CD14-positive monocyte (primary cell): ENCODE measurements around the gene CTNS. TPM values are rescaled to one million over a fixed set of nuclear protein-coding genes. Genes with fewer than 3 reads are reported as not detected.

Experiments
- DNase-seq, 3 donors: peaks; one replicate each; pipeline ENCODE4 v3.0.0-alpha.2; 2011 to 2022
- H2AFZ ChIP-seq: 2 replicates; pipeline ENCODE4 v1.6.0; 2012; ENCODE audit warnings: mild to moderate bottlenecking, low read depth, low read length, inconsistent platforms; ENCODE audit not compliant: insufficient read depth, poor library complexity, severe bottlenecking
- H3K27ac ChIP-seq, 2 donors: 1 replicate in 1 of 2; 2 replicates in 1 of 2; pipeline ENCODE4 v1.5.1; 2012 to 2013; ENCODE audit warnings: low read length in 2 of 2, control low read depth in 1 of 2, inconsistent platforms in 1 of 2, low read depth in 1 of 2, mild to moderate bottlenecking in 1 of 2
- H3K27me3 ChIP-seq, 2 donors: one replicate each; pipeline versions ENCODE4 v1.6.0 to v1.6.1; 2011 to 2013; ENCODE audit warnings: low read length in 2 of 2; ENCODE audit not compliant: control insufficient read depth in 2 of 2, insufficient read depth in 2 of 2
- H3K36me3 ChIP-seq, 2 donors: replicated peaks in 1 of 2; 1 replicate in 1 of 2; 2 replicates in 1 of 2; pipeline versions ENCODE4 v1.5.1 to v1.6.1; 2012 to 2013; ENCODE audit warnings: low read length in 2 of 2, control low read depth in 1 of 2, inconsistent platforms in 1 of 2, mild to moderate bottlenecking in 1 of 2; ENCODE audit not compliant: insufficient read depth in 2 of 2, control insufficient read depth in 1 of 2
- H3K4me1 ChIP-seq, 2 donors: 1 replicate in 1 of 2; 2 replicates in 1 of 2; pipeline versions ENCODE4 v1.5.1 to v1.6.1; 2012 to 2013; ENCODE audit warnings: low read length in 2 of 2, control low read depth in 1 of 2, inconsistent platforms in 1 of 2, mild to moderate bottlenecking in 1 of 2, moderate library complexity in 1 of 2; ENCODE audit not compliant: insufficient read depth in 2 of 2, control insufficient read depth in 1 of 2
- H3K4me2 ChIP-seq: replicated peaks from 2 replicates; pipeline ENCODE3; 2012; ENCODE audit warnings: low read length, moderate library complexity, mild to moderate bottlenecking; ENCODE audit not compliant: poor library complexity, severe bottlenecking; ENCODE audit errors: extremely low read depth
- H3K4me3 ChIP-seq, 3 experiments: fragments of 200-600 bp in 1 of 3; sonication (generic) in 1 of 3; replicated peaks in 1 of 3; 1 replicate in 2 of 3; 2 replicates in 1 of 3; pipeline ENCODE4 v1.5.1; 2011 to 2013; ENCODE audit warnings: low read length in 3 of 3, mild to moderate bottlenecking in 3 of 3, control low read depth in 2 of 3, low read depth in 2 of 3, inconsistent platforms in 1 of 3, moderate library complexity in 1 of 3
- H3K79me2 ChIP-seq: 2 replicates; pipeline ENCODE4 v1.6.0; 2012; ENCODE audit warnings: mild to moderate bottlenecking, control low read depth, inconsistent platforms, low read length, moderate library complexity; ENCODE audit not compliant: insufficient read depth
- H3K9ac ChIP-seq: 2 replicates; pipeline ENCODE4 v1.6.0; 2017; ENCODE audit warnings: low read length, mild to moderate bottlenecking; ENCODE audit not compliant: insufficient read depth, poor library complexity, severe bottlenecking
- H3K9me3 ChIP-seq, 2 donors: replicated peaks in 1 of 2; 1 replicate in 1 of 2; 2 replicates in 1 of 2; pipeline versions ENCODE4 v1.5.1 to v1.6.1; 2012 to 2013; ENCODE audit warnings: low read length in 2 of 2, control low read depth in 1 of 2; ENCODE audit not compliant: control insufficient read depth in 1 of 2, insufficient read depth in 1 of 2
- H4K20me1 ChIP-seq: 2 replicates; pipeline ENCODE4 v1.6.0; 2012; ENCODE audit warnings: mild to moderate bottlenecking, low read length, control low read depth, moderate library complexity; ENCODE audit not compliant: insufficient read depth
- H3K27ac Mint-ChIP-seq, 7 donors: one replicate each; pipeline ENCODE4 v1.8.0; 2020; ENCODE audit warnings: mild to moderate bottlenecking in 7 of 7, mixed read lengths in 7 of 7, moderate library complexity in 6 of 7, inconsistent platforms in 2 of 7
- H3K27me3 Mint-ChIP-seq, 3 donors: one replicate each; pipeline ENCODE4 v1.8.0; 2021 to 2022; ENCODE audit warnings: low read depth in 3 of 3, mild to moderate bottlenecking in 3 of 3, mixed read lengths in 3 of 3, moderate library complexity in 3 of 3, inconsistent platforms in 1 of 3
- H3K36me3 Mint-ChIP-seq, 2 donors: one replicate each; pipeline ENCODE4 v1.8.0; 2020; ENCODE audit warnings: mixed read lengths in 2 of 2, inconsistent platforms in 1 of 2, mild to moderate bottlenecking in 1 of 2
- H3K4me1 Mint-ChIP-seq: one replicate; pipeline ENCODE4 v1.8.0; 2020; ENCODE audit warnings: mild to moderate bottlenecking, mixed read lengths
- H3K4me3 Mint-ChIP-seq, 2 donors: one replicate each; pipeline ENCODE4 v1.8.0; 2020; ENCODE audit warnings: mild to moderate bottlenecking in 2 of 2, mixed read lengths in 2 of 2, moderate library complexity in 1 of 2
- H3K9me3 Mint-ChIP-seq, 7 donors: one replicate each; pipeline ENCODE4 v1.8.0; 2020 to 2022; ENCODE audit warnings: mixed read lengths in 7 of 7, mild to moderate bottlenecking in 6 of 7, moderate library complexity in 6 of 7, inconsistent platforms in 2 of 7
- CTCF ChIP-seq: fragments of 200-600 bp; IDR thresholded peaks from one replicate; pipeline ENCODE4 v1.8.0; 2022; ENCODE audit warnings: antibody characterized with exemption, mild to moderate bottlenecking
- WGBS: methylation state at CpG from one replicate; pipeline ENCODE4 v1.1.5; 2013; ENCODE audit warnings: missing lambda C conversion rate; ENCODE audit not compliant: insufficient coverage; 5-methylcytosine and 5-hydroxymethylcytosine counted together
- intact Hi-C, 2 donors: fragments of 100-400 bp; cut with micrococcal nuclease; formaldehyde crosslinking; loops; one replicate each; pipeline versions ENCODE4 v1.15.0 to v1.15.1; 2023
- polyA plus RNA-seq, 3 donors: library from polyadenylated mRNA; depleted of rRNA in 1 of 3; unstranded in 2 of 3; stranded (reverse) in 1 of 3; fragments of 300-500 nt in 2 of 3; fragments of >200 nt in 1 of 3; fragmentation: Illumina TruSeq in 2 of 3; gene quantifications; 1 replicate in 2 of 3; 2 replicates in 1 of 3; pipeline ENCODE4 v1.2.3, GENCODE V29; 2012 to 2021

Gene CTNS
- polyA plus RNA-seq, 3 donors: 11.6 to 11.8 (median 11.7) TPM

DNA sequence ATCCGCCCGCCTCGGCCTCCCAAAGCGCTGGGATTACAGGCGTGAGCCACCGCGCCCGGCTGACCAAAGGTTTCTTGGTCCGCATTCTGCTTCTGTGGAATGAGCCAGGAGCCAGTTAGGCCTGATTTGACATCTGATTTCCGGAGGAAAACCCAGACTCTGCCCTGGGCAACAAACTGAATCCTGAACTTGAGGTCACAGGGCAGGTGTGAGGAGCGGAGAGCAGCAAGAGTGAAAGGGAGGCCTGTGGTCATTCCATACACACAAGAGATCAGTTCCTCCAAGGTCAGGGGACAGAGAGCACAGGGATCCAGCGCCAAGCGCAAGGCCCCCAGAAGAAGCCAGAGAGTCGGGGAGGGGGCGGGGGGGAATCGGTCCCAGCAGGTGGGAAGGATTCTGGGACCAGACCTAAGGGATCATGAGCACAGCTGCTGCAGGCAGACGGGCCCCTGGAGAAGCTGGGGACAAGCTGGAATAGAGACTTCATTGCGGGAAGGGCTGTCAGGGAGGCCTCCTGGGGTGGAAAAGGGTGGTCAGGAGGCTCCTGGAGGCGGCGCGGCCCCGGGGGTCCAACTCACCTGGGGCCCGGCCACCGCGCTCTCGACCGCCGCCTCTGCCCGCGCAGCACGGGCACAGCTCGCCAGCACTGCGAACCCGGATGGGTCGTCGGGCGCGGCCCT lies 946 bp upstream of the CTNS start:
- no peak for DNase-seq
- peaks cover 37 to 45% of the 10 kb centered on the region in 2 donors for H3K4me1 ChIP-seq
- 23% methylated on average over 37 of the region's 38 CpGs for WGBS
- Mint-ChIP-seq H3K27ac (peak overlapping the region in 5 of 7 donors; percentile 26 to 79 (median 70)), H3K36me3 (peaks cover 6 to 12% of the 10 kb centered on the region in 2 donors), H3K4me3 (peak overlapping the region; percentile 86 to 91), H3K27me3 (peaks cover 0 to 4% (median 0%) of the 10 kb centered on the region in 3 donors), H3K9me3 (peaks cover 0 to 2% (median 0%) of the 10 kb centered on the region in 7 donors), H3K4me1 (peaks cover 45% of the 10 kb centered on the region)
- intact Hi-C loops: loop anchor here in 1 of 2 donors (2.0 to 10.0 kb wide), 2 partner anchors 33 to 591 kb away; partner anchors contain the start of genes EMC6 and TAX1BP3
- no peak for TF ChIP-seq CTCF
- no peaks in the 10 kb centered on the region for H3K27me3 ChIP-seq
- H2AFZ ChIP-seq: peak overlapping the region; percentile 97
- H4K20me1 ChIP-seq: no peaks in the 10 kb centered on the region
- H3K27ac ChIP-seq: peak overlapping the region in 1 of 2 donors; percentile 94
- peak overlapping the region; percentile 61 to 93 (median 71) for H3K4me3 ChIP-seq
- H3K9me3 ChIP-seq: no peaks in the 10 kb centered on the region
- peak overlapping the region; percentile 90 for H3K4me2 ChIP-seq
- H3K36me3 ChIP-seq: peaks cover 0 to 5% of the 10 kb centered on the region in 2 donors
- peaks cover 32% of the 10 kb centered on the region for H3K79me2 ChIP-seq
- peak overlapping the region; percentile 93 for H3K9ac ChIP-seq

GRCh38 chr17:3636908-3637373 lies 381 bp downstream of the CTNS start:
- Mint-ChIP-seq H3K27me3 (peaks cover 0 to 4% (median 0%) of the 10 kb centered on the region in 3 donors), H3K9me3 (peaks cover 0 to 2% (median 0%) of the 10 kb centered on the region in 7 donors), H3K4me1 (peaks cover 47% of the 10 kb centered on the region), H3K36me3 (peaks cover 6 to 16% of the 10 kb centered on the region in 2 donors), H3K4me3 (peak overlapping the region; percentile 86 to 97), H3K27ac (peak overlapping the region in 4 of 7 donors; percentile 37 to 98 (median 69))
- Histone ChIP-seq H2AFZ (peak overlapping the region; percentile 97), H3K27me3 (no peaks in the 10 kb centered on the region), H3K79me2 (peaks cover 32% of the 10 kb centered on the region), H3K4me2 (peak overlapping the region; percentile 90), H4K20me1 (no peaks in the 10 kb centered on the region), H3K36me3 (peaks cover 0 to 5% of the 10 kb centered on the region in 2 donors), H3K9ac (peak overlapping the region; percentile 93), H3K4me3 (peak overlapping the region; percentile 61 to 93 (median 71)), H3K27ac (peak overlapping the region in 1 of 2 donors; percentile 94), H3K4me1 (peaks cover 38 to 49% of the 10 kb centered on the region in 2 donors), H3K9me3 (no peaks in the 10 kb centered on the region)
- TF ChIP-seq CTCF: no peak
- under 1% methylated on average over 25 of the region's 31 CpGs for WGBS
- DNase-seq: peak in 1 of 3 donors; percentile 20
- intact Hi-C loops: loop anchor here in 1 of 2 donors (2.0 to 10.0 kb wide), 2 partner anchors 32 to 592 kb away; partner anchors contain the start of genes EMC6 and TAX1BP3
